ENCODE results near the gene UTP11. TPM values are rescaled to one million over a fixed set of nuclear protein-coding genes. Genes with fewer than 3 reads are reported as not detected.

Gene UTP11
- total RNA-seq, 2 experiments from 2014 or later = 8.7 to 9.4 TPM

DNA sequence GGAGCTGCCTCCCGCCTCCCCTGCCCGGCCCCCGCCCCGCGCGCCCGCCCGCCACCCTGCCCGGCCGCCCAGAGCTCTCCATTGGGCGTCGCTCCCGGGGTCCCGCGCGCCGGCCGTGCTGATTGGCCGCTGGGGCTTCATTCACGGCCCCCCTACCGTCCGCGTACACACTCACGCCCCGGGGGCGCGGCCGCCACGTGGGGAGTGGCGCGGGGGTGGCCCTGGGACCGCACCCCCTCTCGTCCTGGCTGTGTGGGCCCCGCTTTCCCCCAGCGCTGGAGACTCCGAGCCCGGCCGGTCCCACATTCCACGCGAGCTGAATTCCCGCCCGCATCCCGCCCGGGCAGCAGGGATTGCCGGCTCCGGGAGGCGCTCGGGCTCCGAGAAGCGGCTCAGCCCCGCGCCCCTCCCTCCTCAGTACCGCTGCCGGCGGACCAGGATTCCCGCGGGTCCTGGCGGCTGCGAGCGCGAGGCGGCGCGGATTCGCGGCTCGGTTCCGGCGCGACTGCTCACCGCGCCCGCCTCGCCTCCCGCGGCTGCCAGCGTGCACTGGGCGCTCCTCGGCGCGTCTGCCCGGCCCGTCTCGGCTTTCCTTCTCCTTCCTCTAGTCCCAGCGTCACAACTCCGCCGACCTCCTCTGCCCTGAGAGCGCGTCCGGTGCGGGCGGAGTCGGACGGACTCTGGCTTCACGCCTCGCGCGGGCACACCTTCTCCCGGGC is 34.5 kb downstream of the UTP11 start:
- ChIA-PET CTCF (no interaction called here), POLR2A (no interaction called here)
- H3K27ac ChIP-seq (ENCODE audit: low read depth in 1 of 2, low read length in 2 of 2) = no peak overlapping the region
- H3K4me1 ChIP-seq (ENCODE audit: insufficient read depth, low read length) = peaks cover 30% of the 10 kb centered on the region
- DNase-seq = peak in 13 of 14 experiments; percentile 28 to 85 (median 70)
- Mint-ChIP-seq H3K27me3 (peaks cover 41% of the 10 kb centered on the region), H3K9me3 (no peaks in the 10 kb centered on the region), H3K27ac (no peak overlapping the region), H3K4me3 (peak overlapping the region; percentile 79), H3K36me3 (ENCODE audit: low read depth) (no peaks in the 10 kb centered on the region), H3K4me1 (ENCODE audit: low read depth) (peaks cover 12% of the 10 kb centered on the region)
- peak overlapping the region; percentile 43 for H3K4me3 ChIP-seq (ENCODE audit: low read length)
- peaks cover 0 to 13% of the 10 kb centered on the region in 2 experiments for H3K9me3 ChIP-seq (ENCODE audit: control insufficient read depth in 1 of 2, insufficient read depth in 1 of 2, low read length in 2 of 2)
- TF ChIP-seq, protein P1, sequence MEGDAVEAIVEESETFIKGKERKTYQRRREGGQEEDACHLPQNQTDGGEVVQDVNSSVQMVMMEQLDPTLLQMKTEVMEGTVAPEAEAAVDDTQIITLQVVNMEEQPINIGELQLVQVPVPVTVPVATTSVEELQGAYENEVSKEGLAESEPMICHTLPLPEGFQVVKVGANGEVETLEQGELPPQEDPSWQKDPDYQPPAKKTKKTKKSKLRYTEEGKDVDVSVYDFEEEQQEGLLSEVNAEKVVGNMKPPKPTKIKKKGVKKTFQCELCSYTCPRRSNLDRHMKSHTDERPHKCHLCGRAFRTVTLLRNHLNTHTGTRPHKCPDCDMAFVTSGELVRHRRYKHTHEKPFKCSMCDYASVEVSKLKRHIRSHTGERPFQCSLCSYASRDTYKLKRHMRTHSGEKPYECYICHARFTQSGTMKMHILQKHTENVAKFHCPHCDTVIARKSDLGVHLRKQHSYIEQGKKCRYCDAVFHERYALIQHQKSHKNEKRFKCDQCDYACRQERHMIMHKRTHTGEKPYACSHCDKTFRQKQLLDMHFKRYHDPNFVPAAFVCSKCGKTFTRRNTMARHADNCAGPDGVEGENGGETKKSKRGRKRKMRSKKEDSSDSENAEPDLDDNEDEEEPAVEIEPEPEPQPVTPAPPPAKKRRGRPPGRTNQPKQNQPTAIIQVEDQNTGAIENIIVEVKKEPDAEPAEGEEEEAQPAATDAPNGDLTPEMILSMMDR (IDR thresholded peaks at IDR 0.05) = no peak
- ATAC-seq (ENCODE audit: poor library complexity) = peak; percentile 50
- intact Hi-C loops (cut with DNase I, micrococcal nuclease) = no loop called here
- peaks cover 33 to 34% of the 10 kb centered on the region in 2 experiments for H3K27me3 ChIP-seq (ENCODE audit: control insufficient read depth in 1 of 2, insufficient read depth in 2 of 2, low read length in 2 of 2)
- H3K36me3 ChIP-seq (ENCODE audit: insufficient read depth, low read length) = no peaks in the 10 kb centered on the region

DNA sequence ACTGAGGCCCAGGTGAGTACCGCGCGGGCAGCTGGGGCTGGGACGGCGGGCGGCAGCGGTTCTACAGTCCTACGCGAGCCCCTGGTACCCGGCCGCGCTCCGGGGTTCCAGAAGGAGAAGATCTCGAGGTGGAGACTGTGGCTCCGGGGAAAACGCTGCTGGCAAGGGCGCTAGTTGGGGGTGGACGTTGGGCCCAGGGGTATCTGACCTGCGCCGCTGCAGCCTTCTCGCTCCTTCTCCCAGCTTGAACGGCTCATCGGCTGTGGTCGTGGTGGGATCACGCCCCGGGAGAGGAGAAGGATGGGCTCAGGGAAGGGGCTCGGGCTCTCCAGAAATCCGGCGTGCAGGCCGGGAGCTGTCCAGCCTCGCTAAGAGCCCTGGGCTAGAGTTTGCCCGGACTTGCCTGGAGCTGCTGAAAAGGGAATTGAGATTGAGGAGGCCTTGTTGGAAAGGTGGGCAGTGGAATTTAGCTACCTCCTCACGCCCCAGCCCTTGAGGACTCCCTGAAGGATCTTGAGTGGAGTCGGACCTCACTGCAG is 35.1 kb downstream of the UTP11 start:
- DNase-seq = no peak
- peak overlapping the region; percentile 79 for H3K4me3 Mint-ChIP-seq
- ChIA-PET POLR2A (no interaction called here), CTCF (interaction anchor here (1.1 kb wide), 1 partner anchor 23 kb away, joined by 3 read pairs; no protein-coding TSS in a partner anchor)
- TF ChIP-seq, protein P1 (IDR thresholded peaks at IDR 0.05) = no peak
- intact Hi-C loops (cut with DNase I, micrococcal nuclease) = no loop called here
- H3K36me3 ChIP-seq (ENCODE audit: insufficient read depth, low read length) = no peaks in the 10 kb centered on the region
- H3K36me3 Mint-ChIP-seq (ENCODE audit: low read depth) = no peaks in the 10 kb centered on the region
- H3K4me3 ChIP-seq (ENCODE audit: low read length) = peak overlapping the region; percentile 43
- no peak for ATAC-seq (ENCODE audit: poor library complexity)
- peaks cover 0 to 13% of the 10 kb centered on the region in 2 experiments for H3K9me3 ChIP-seq (ENCODE audit: control insufficient read depth in 1 of 2, insufficient read depth in 1 of 2, low read length in 2 of 2)
- peaks cover 12% of the 10 kb centered on the region for H3K4me1 Mint-ChIP-seq (ENCODE audit: low read depth)
- no peaks in the 10 kb centered on the region for H3K9me3 Mint-ChIP-seq
- no peak overlapping the region for H3K27ac Mint-ChIP-seq
- H3K27ac ChIP-seq (ENCODE audit: low read depth in 1 of 2, low read length in 2 of 2) = no peak overlapping the region
- H3K27me3 Mint-ChIP-seq = peaks cover 34% of the 10 kb centered on the region
- peaks cover 30% of the 10 kb centered on the region for H3K4me1 ChIP-seq (ENCODE audit: insufficient read depth, low read length)
- peaks cover 27 to 28% of the 10 kb centered on the region in 2 experiments for H3K27me3 ChIP-seq (ENCODE audit: control insufficient read depth in 1 of 2, insufficient read depth in 2 of 2, low read length in 2 of 2)

DNA sequence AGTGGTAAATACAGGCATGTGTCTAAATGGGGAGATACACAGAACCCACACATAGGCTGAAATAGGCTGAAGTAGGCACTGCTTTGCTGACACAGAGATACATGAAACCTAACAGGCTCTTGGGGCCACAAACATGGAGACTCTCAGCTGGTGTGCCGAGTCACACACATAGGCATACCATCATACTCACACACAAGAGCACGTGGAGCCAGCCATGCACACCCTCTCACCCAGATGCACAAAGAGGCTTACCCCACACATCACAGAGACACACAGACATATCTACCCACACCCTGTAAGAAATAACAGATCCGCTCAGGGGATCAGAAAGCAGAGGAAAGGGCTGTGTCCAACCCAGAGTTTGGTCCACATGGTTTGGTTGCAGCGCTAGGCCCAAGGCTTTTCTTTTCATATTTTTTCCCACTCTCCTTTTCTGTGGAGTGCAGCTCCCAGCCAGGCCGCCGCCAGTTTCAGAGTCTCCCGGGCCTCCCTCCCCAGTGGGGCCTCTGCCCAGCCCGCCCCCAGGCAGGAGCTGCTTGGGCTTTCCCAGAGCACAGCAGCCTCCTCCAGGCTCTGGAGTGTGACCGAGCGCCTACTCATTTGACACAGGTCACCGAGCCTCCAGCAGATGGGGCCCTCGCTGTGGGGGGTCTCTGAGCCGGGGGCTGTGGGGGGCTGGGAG is 38.0 kb downstream of the UTP11 start:
- Histone ChIP-seq H3K4me3 (ENCODE audit: low read length) (no peak overlapping the region), H3K9me3 (ENCODE audit: control insufficient read depth in 1 of 2, insufficient read depth in 1 of 2, low read length in 2 of 2) (peaks cover 0 to 5% of the 10 kb centered on the region in 2 experiments), H3K27ac (ENCODE audit: low read depth in 1 of 2, low read length in 2 of 2) (no peak overlapping the region), H3K27me3 (ENCODE audit: control insufficient read depth in 1 of 2, insufficient read depth in 2 of 2, low read length in 2 of 2) (peaks cover 3 to 4% of the 10 kb centered on the region in 2 experiments), H3K4me1 (ENCODE audit: insufficient read depth, low read length) (peaks cover 12% of the 10 kb centered on the region), H3K36me3 (ENCODE audit: insufficient read depth, low read length) (no peaks in the 10 kb centered on the region)
- TF ChIP-seq, protein P1 (IDR thresholded peaks at IDR 0.05) = no peak
- Mint-ChIP-seq H3K36me3 (ENCODE audit: low read depth) (no peaks in the 10 kb centered on the region), H3K27me3 (peaks cover 24% of the 10 kb centered on the region), H3K4me3 (no peak overlapping the region), H3K27ac (no peak overlapping the region), H3K4me1 (ENCODE audit: low read depth) (no peaks in the 10 kb centered on the region), H3K9me3 (no peaks in the 10 kb centered on the region)
- ChIA-PET POLR2A (no interaction called here), CTCF (no interaction called here)
- intact Hi-C loops (cut with DNase I, micrococcal nuclease) = no loop called here
- ATAC-seq (ENCODE audit: poor library complexity) = no peak
- no peak for DNase-seq
